ENCODE data around the gene BAD. TPM values are rescaled to one million over a fixed set of nuclear protein-coding genes. Genes with fewer than 3 reads are reported as not detected.
A peak's percentile ranks its signal among the peaks of the same experiment; 100 is the strongest.

BAD gene
- total and polyA plus RNA-seq, 2 of the 13 experiments (the other 11 are each of a cell fraction or from before 2014, with no cell fraction given) = 17.9 to 28.5 TPM

- CTCF ChIA-PET (ENCODE audit: low intra/inter-chr PET ratio, low total read pairs) = no interaction called here
- TF ChIP-seq TFE3 (CRISPR knock-in tag; IDR thresholded peaks at IDR 0.05) (peak; percentile 30; the same call in 1 of the 2 replicates), MIER2 (CRISPR knock-in tag; IDR thresholded peaks at IDR 0.05) (no peak; the same call in 1 of the 2 replicates), BCLAF1 (IDR thresholded peaks at IDR 0.05) (no peak), ZNF446 (CRISPR knock-in tag; IDR thresholded peaks at IDR 0.05) (no peak), POLR2AphosphoS5 (IDR thresholded peaks at IDR 0.05; ENCODE audit: low read depth, low read length) (no peak), KDM6A (CRISPR knock-in tag; IDR thresholded peaks at IDR 0.05; ENCODE audit: low read depth) (no peak), SSRP1 (CRISPR knock-in tag; IDR thresholded peaks at IDR 0.05) (no peak), ZNF552 (CRISPR knock-in tag; IDR thresholded peaks at IDR 0.05; ENCODE audit: borderline replicate concordance) (no peak), ZNF775 (CRISPR knock-in tag; IDR thresholded peaks at IDR 0.05; ENCODE audit: borderline replicate concordance) (no peak), KLF13 (CRISPR knock-in tag; IDR thresholded peaks at IDR 0.05) (no peak), MBD4 (IDR thresholded peaks at IDR 0.05; ENCODE audit: borderline replicate concordance, low read length) (no peak), DMAP1 (CRISPR knock-in tag; IDR thresholded peaks at IDR 0.05) (peak; percentile 75), DZIP1 (CRISPR knock-in tag; IDR thresholded peaks at IDR 0.05) (no peak), ZNF251 (CRISPR knock-in tag; IDR thresholded peaks at IDR 0.05) (no peak)
These were observed 14.8 kb downstream of the BAD start for GRCh38 chr11:64269540-64270220.

More at GRCh38 chr11:64269540-64270220, 14.8 kb downstream of the BAD start:
- in situ Hi-C loops (cut with HindIII; ENCODE audit: extremely low pct_ligation_motif_present, low pct_unique_long_range_greater_than_20kb) (no loop called here), intact Hi-C loops (cut with micrococcal nuclease; ENCODE audit: unreplicated experiment) (loop anchor here (2.0 kb wide), 3 partner anchors 15 to 35 kb away; partner anchors contain the start of genes BAD, ESRRA, GPR137 and PLCB3)
- Histone ChIP-seq H3K36me3 (replicated peaks in 1 of 2; ENCODE audit: control insufficient read depth in 1 of 2, insufficient read depth in 2 of 2, low read length in 2 of 2) (no peaks in the 10 kb centered on the region; a peak in 2 of 5 replicates), H4K20me1 (ENCODE audit: insufficient read depth, low read length) (no peaks in the 10 kb centered on the region), H3K79me2 (ENCODE audit: insufficient read depth, low read length) (peaks cover 14% of the 10 kb centered on the region), H2AFZ (ENCODE audit: low read length) (no peak overlapping the region), H3K27me3 (ENCODE audit: control insufficient read depth in 1 of 2, insufficient read depth in 2 of 2, low read length in 2 of 2) (no peaks in the 10 kb centered on the region), H3K4me2 (ENCODE audit: low read depth, low read length) (peak overlapping the region; percentile 95), H3K9ac (ENCODE audit: insufficient read depth, low read depth, low read length) (peak overlapping the region; percentile 87), H3K4me3 (replicated peaks in 1 of 3; ENCODE audit: insufficient read depth in 1 of 3, low read depth in 2 of 3, low read length in 3 of 3) (peak overlapping the region; percentile 71 to 90 (median 89)), H3K27ac (ENCODE audit: extremely low read length, insufficient read depth, low read length) (peak overlapping the region; percentile 95), H3K9me3 (ENCODE audit: low read length) (no peaks in the 10 kb centered on the region), H3K4me1 (ENCODE audit: insufficient read depth, low read length) (peaks cover 38% of the 10 kb centered on the region)
- TSS peak; percentile 75 for BruUV-seq (replicated peaks)
- peak; percentile 99 for FAIRE-seq
- POLR2A ChIA-PET = interaction anchor here (0.8 to 5.9 kb wide), 25 partner anchors 9 to 87 kb away, joined by 3 to 113 read pairs (median 6); partner anchors contain the start of genes BAD, ESRRA, FERMT3 and FKBP2
- WGBS (ENCODE audit: low lambda C conversion rate) = 1% methylated on average over 16 of the region's 58 CpGs
- DNase-seq (ENCODE audit: low spot score) = peak; percentile 99
- ATAC-seq = peak; percentile 85
